Activated T-helper 2 cell treated with anti-CD3 and anti-CD28 coated beads, Interferon-gamma antibody, Interleukin-2, Interleukin-4, amounts not matched to agents 10 μg/mL and 5 μg/mL and 100 μg/mL, durations not matched to agents 14 hours and 24 hours and 36 hours (primary cell): ENCODE results near the gene BCAS3. TPM values are rescaled to one million over a fixed set of nuclear protein-coding genes. Genes with fewer than 3 reads are reported as not detected.
A peak's percentile ranks its signal among the peaks of the same experiment; 100 is the strongest.

Experiments
- DNase-seq: peaks from one replicate; pipeline ENCODE4 v3.0.0; 2021; ENCODE audit warnings: low spot score
- H3K27ac Mint-ChIP-seq: one replicate; pipeline ENCODE4 v1.8.0; 2021; ENCODE audit warnings: mixed read lengths
- H3K27me3 Mint-ChIP-seq: one replicate; pipeline ENCODE4 v1.8.0; 2021; ENCODE audit warnings: low read depth, mixed read lengths
- H3K36me3 Mint-ChIP-seq: one replicate; pipeline ENCODE4 v1.8.0; 2021; ENCODE audit warnings: low read depth, mixed read lengths
- H3K4me1 Mint-ChIP-seq: one replicate; pipeline ENCODE4 v1.8.0; 2021; ENCODE audit warnings: low read depth, mixed read lengths
- H3K4me3 Mint-ChIP-seq: one replicate; pipeline ENCODE4 v1.8.0; 2021; ENCODE audit warnings: low read depth, mild to moderate bottlenecking, moderate library complexity, mixed read lengths
- H3K9me3 Mint-ChIP-seq: one replicate; pipeline ENCODE4 v1.8.0; 2021; ENCODE audit warnings: mixed read lengths
- intact Hi-C: fragments of 100-400 bp; cut with micrococcal nuclease; formaldehyde crosslinking; loops from one replicate; pipeline ENCODE4 v1.15.1; 2023
- total RNA-seq: library from RNA; stranded (reverse); gene quantifications from 2 replicates; pipeline ENCODE4 v1.2.3, GENCODE V29; 2022

The BCAS3 gene
- total RNA-seq, 1 donor from 2014 or later = 10.7 TPM

GRCh38 chr17:61064087-61064951 lies 386.7 kb downstream of the BCAS3 start:
- Mint-ChIP-seq H3K27ac (peak overlapping the region; percentile 63), H3K4me1 (peaks cover 17% of the 10 kb centered on the region), H3K9me3 (no peaks in the 10 kb centered on the region), H3K27me3 (no peaks in the 10 kb centered on the region), H3K4me3 (no peak overlapping the region), H3K36me3 (peaks cover 3% of the 10 kb centered on the region)
- intact Hi-C loops = loop anchor here (2.0 kb wide), 1 partner anchor 156 kb away; no protein-coding TSS in a partner anchor
- no peak for DNase-seq

- Mint-ChIP-seq H3K36me3 (peaks cover 3% of the 10 kb centered on the region), H3K27ac (peak overlapping the region; percentile 55), H3K9me3 (no peaks in the 10 kb centered on the region), H3K27me3 (no peaks in the 10 kb centered on the region), H3K4me1 (peaks cover 15% of the 10 kb centered on the region), H3K4me3 (peak overlapping the region; percentile 38)
- DNase-seq = no peak
- intact Hi-C loops = loop anchor here (2.0 kb wide), 1 partner anchor 155 kb away; no protein-coding TSS in a partner anchor
Measured at GRCh38 chr17:61065263-61065773, 387.7 kb downstream of the BCAS3 start.

- H3K4me1 Mint-ChIP-seq = peaks cover 18% of the 10 kb centered on the region
- intact Hi-C loops = no loop called here
- DNase-seq = no peak
- no peak overlapping the region for H3K27ac Mint-ChIP-seq
- peaks cover 3% of the 10 kb centered on the region for H3K36me3 Mint-ChIP-seq
- H3K9me3 Mint-ChIP-seq = no peaks in the 10 kb centered on the region
- H3K4me3 Mint-ChIP-seq = no peak overlapping the region
- no peaks in the 10 kb centered on the region for H3K27me3 Mint-ChIP-seq
Measured at GRCh38 chr17:61066062-61066461, 388.4 kb downstream of the BCAS3 start.

GRCh38 chr17:61070649-61071048 lies 393.0 kb downstream of the BCAS3 start:
- peaks cover 21% of the 10 kb centered on the region for H3K4me1 Mint-ChIP-seq
- H3K27me3 Mint-ChIP-seq = no peaks in the 10 kb centered on the region
- H3K4me3 Mint-ChIP-seq = no peak overlapping the region
- H3K36me3 Mint-ChIP-seq = peaks cover 3% of the 10 kb centered on the region
- no peaks in the 10 kb centered on the region for H3K9me3 Mint-ChIP-seq
- intact Hi-C loops = loop anchor here (5.0 kb wide), 1 partner anchor 67 kb away; no protein-coding TSS in a partner anchor
- no peak for DNase-seq
- H3K27ac Mint-ChIP-seq = no peak overlapping the region

- peak overlapping the region; percentile 35 for H3K27ac Mint-ChIP-seq
- no peak overlapping the region for H3K4me3 Mint-ChIP-seq
- peaks cover 19% of the 10 kb centered on the region for H3K4me1 Mint-ChIP-seq
- DNase-seq = no peak
- no peaks in the 10 kb centered on the region for H3K9me3 Mint-ChIP-seq
- intact Hi-C loops = loop anchor here (5.0 kb wide), 1 partner anchor 65 kb away; no protein-coding TSS in a partner anchor
- peaks cover 3% of the 10 kb centered on the region for H3K36me3 Mint-ChIP-seq
- no peaks in the 10 kb centered on the region for H3K27me3 Mint-ChIP-seq
Measured at GRCh38 chr17:61072648-61073047, 395.0 kb downstream of the BCAS3 start.

- H3K27ac Mint-ChIP-seq = no peak overlapping the region
- no peaks in the 10 kb centered on the region for H3K9me3 Mint-ChIP-seq
- no peak for DNase-seq
- no peak overlapping the region for H3K4me3 Mint-ChIP-seq
- intact Hi-C loops = loop anchor here (5.0 kb wide), 1 partner anchor 64 kb away; no protein-coding TSS in a partner anchor
- peaks cover 19% of the 10 kb centered on the region for H3K4me1 Mint-ChIP-seq
- H3K36me3 Mint-ChIP-seq = peaks cover 3% of the 10 kb centered on the region
- H3K27me3 Mint-ChIP-seq = no peaks in the 10 kb centered on the region
Measured at GRCh38 chr17:61073131-61073530, 395.5 kb downstream of the BCAS3 start.

- DNase-seq = no peak
- Mint-ChIP-seq H3K4me3 (no peak overlapping the region), H3K36me3 (peaks cover 3% of the 10 kb centered on the region), H3K27me3 (no peaks in the 10 kb centered on the region), H3K9me3 (no peaks in the 10 kb centered on the region), H3K27ac (peak overlapping the region; percentile 86), H3K4me1 (peaks cover 18% of the 10 kb centered on the region)
- intact Hi-C loops = loop anchor here (2.0 to 5.0 kb wide), 2 partner anchors 61 to 63 kb away; no protein-coding TSS in a partner anchor
Measured at GRCh38 chr17:61073799-61074513, 396.3 kb downstream of the BCAS3 start.

- no peaks in the 10 kb centered on the region for H3K36me3 Mint-ChIP-seq
- no peaks in the 10 kb centered on the region for H3K9me3 Mint-ChIP-seq
- H3K27ac Mint-ChIP-seq = no peak overlapping the region
- intact Hi-C loops = loop anchor here (2.0 kb wide), 1 partner anchor 63 kb away; no protein-coding TSS in a partner anchor
- DNase-seq = no peak
- H3K4me1 Mint-ChIP-seq = peaks cover 13% of the 10 kb centered on the region
- H3K4me3 Mint-ChIP-seq = no peak overlapping the region
- no peaks in the 10 kb centered on the region for H3K27me3 Mint-ChIP-seq
Measured at GRCh38 chr17:61075988-61076387, 398.3 kb downstream of the BCAS3 start.

GRCh38 chr17:61076621-61077031 lies 399.0 kb downstream of the BCAS3 start:
- intact Hi-C loops = no loop called here
- DNase-seq = no peak
- H3K9me3 Mint-ChIP-seq = no peaks in the 10 kb centered on the region
- H3K27me3 Mint-ChIP-seq = no peaks in the 10 kb centered on the region
- peaks cover 13% of the 10 kb centered on the region for H3K4me1 Mint-ChIP-seq
- no peaks in the 10 kb centered on the region for H3K36me3 Mint-ChIP-seq
- no peak overlapping the region for H3K4me3 Mint-ChIP-seq
- no peak overlapping the region for H3K27ac Mint-ChIP-seq

- Mint-ChIP-seq H3K9me3 (no peaks in the 10 kb centered on the region), H3K27me3 (no peaks in the 10 kb centered on the region), H3K4me3 (no peak overlapping the region), H3K36me3 (no peaks in the 10 kb centered on the region), H3K27ac (no peak overlapping the region), H3K4me1 (no peaks in the 10 kb centered on the region)
- intact Hi-C loops = no loop called here
- DNase-seq = no peak
Measured at GRCh38 chr17:61081959-61082358, 404.3 kb downstream of the BCAS3 start.

GRCh38 chr17:61084260-61084659 lies 406.6 kb downstream of the BCAS3 start:
- DNase-seq = no peak
- intact Hi-C loops = no loop called here
- Mint-ChIP-seq H3K9me3 (no peaks in the 10 kb centered on the region), H3K27ac (no peak overlapping the region), H3K36me3 (no peaks in the 10 kb centered on the region), H3K4me3 (no peak overlapping the region), H3K4me1 (peaks cover 5% of the 10 kb centered on the region), H3K27me3 (no peaks in the 10 kb centered on the region)

GRCh38 chr17:61087024-61087423 lies 409.4 kb downstream of the BCAS3 start:
- DNase-seq = no peak
- Mint-ChIP-seq H3K27ac (no peak overlapping the region), H3K9me3 (peaks cover 2% of the 10 kb centered on the region), H3K36me3 (no peaks in the 10 kb centered on the region), H3K27me3 (no peaks in the 10 kb centered on the region), H3K4me3 (no peak overlapping the region), H3K4me1 (peaks cover 5% of the 10 kb centered on the region)
- intact Hi-C loops = no loop called here
